ENCODE data around the gene GBP2.

GBP2 gene

GRCh38 chr1:89070509-89070908 lies 55.4 kb downstream of the GBP2 start:
- DNase-seq (no peak), ATAC-seq (replicated peaks) (peak; percentile 42)
- H3K36me3 Mint-ChIP-seq (ENCODE audit: insufficient read depth) = peaks cover 4% of the 10 kb centered on the region
- peaks cover 0 to 15% of the 10 kb centered on the region in 2 donors for H3K9me3 Mint-ChIP-seq
- H3K4me1 Mint-ChIP-seq (ENCODE audit: low read depth in 2 of 2) = peaks cover 11 to 20% of the 10 kb centered on the region in 2 donors
- peak overlapping the region; percentile 83 to 86 for H3K4me3 Mint-ChIP-seq
- no peaks in the 10 kb centered on the region for H3K27me3 Mint-ChIP-seq
- peak overlapping the region; percentile 86 to 94 for H3K27ac Mint-ChIP-seq

- Mint-ChIP-seq H3K27ac (peak overlapping the region; percentile 86 to 94), H3K9me3 (peaks cover 0 to 13% of the 10 kb centered on the region in 2 donors), H3K4me3 (peak overlapping the region; percentile 83 to 86), H3K4me1 (ENCODE audit: low read depth in 2 of 2) (peaks cover 11 to 20% of the 10 kb centered on the region in 2 donors), H3K36me3 (ENCODE audit: insufficient read depth) (peaks cover 4% of the 10 kb centered on the region), H3K27me3 (no peaks in the 10 kb centered on the region)
- DNase-seq = no peak
- ATAC-seq (replicated peaks) = peak; percentile 31
Observed at GRCh38 chr1:89069951-89070350, 56.0 kb downstream of the GBP2 start.

GRCh38 chr1:89068291-89068690 lies 57.6 kb downstream of the GBP2 start:
- no peak overlapping the region for H3K27ac Mint-ChIP-seq
- peak overlapping the region in 1 of 2 donors; percentile 17 for H3K4me3 Mint-ChIP-seq
- DNase-seq = no peak
- H3K36me3 Mint-ChIP-seq (ENCODE audit: insufficient read depth) = peaks cover 13% of the 10 kb centered on the region
- no peaks in the 10 kb centered on the region for H3K27me3 Mint-ChIP-seq
- H3K9me3 Mint-ChIP-seq = no peaks in the 10 kb centered on the region
- ATAC-seq (replicated peaks) = no peak
- H3K4me1 Mint-ChIP-seq (ENCODE audit: low read depth in 2 of 2) = peaks cover 17 to 28% of the 10 kb centered on the region in 2 donors

GRCh38 chr1:89065079-89065868 lies 60.6 kb downstream of the GBP2 start, which contains the start of gene GBP1:
GBP1 (minus strand) TSS chr1:89065208; CDS start chr1:89063234, 1,974 bp downstream.
- ATAC-seq (replicated peaks) (peak; percentile 85), DNase-seq (peak in 2 of 3 experiments; percentile 6 to 20)
- peaks cover 26% of the 10 kb centered on the region for H3K36me3 Mint-ChIP-seq (ENCODE audit: insufficient read depth)
- H3K9me3 Mint-ChIP-seq = no peaks in the 10 kb centered on the region
- H3K27ac Mint-ChIP-seq = peak within 1 kb of the TSS; percentile 83 to 94
- H3K4me3 Mint-ChIP-seq = peak within 1 kb of the TSS; percentile 72 to 99
- no peaks in the 10 kb centered on the region for H3K27me3 Mint-ChIP-seq
- H3K4me1 Mint-ChIP-seq (ENCODE audit: low read depth in 2 of 2) = peaks cover 37 to 44% of the 10 kb centered on the region in 2 donors

- H3K27ac Mint-ChIP-seq = peak overlapping the region; percentile 83 to 94
- peak; percentile 56 for ATAC-seq (replicated peaks)
- H3K27me3 Mint-ChIP-seq = no peaks in the 10 kb centered on the region
- H3K9me3 Mint-ChIP-seq = no peaks in the 10 kb centered on the region
- peaks cover 32% of the 10 kb centered on the region for H3K36me3 Mint-ChIP-seq (ENCODE audit: insufficient read depth)
- H3K4me1 Mint-ChIP-seq (ENCODE audit: low read depth in 2 of 2) = peaks cover 37 to 41% of the 10 kb centered on the region in 2 donors
- DNase-seq = no peak
- H3K4me3 Mint-ChIP-seq = peak overlapping the region; percentile 72 to 99
Observed at GRCh38 chr1:89064632-89065031, 61.3 kb downstream of the GBP2 start.

- Mint-ChIP-seq H3K27me3 (no peaks in the 10 kb centered on the region), H3K36me3 (ENCODE audit: insufficient read depth) (peaks cover 47% of the 10 kb centered on the region), H3K9me3 (no peaks in the 10 kb centered on the region), H3K4me3 (peak overlapping the region; percentile 72 to 99), H3K27ac (peak overlapping the region; percentile 83 to 94), H3K4me1 (ENCODE audit: low read depth in 2 of 2) (peaks cover 36 to 39% of the 10 kb centered on the region in 2 donors)
- no peak for ATAC-seq (replicated peaks)
- no peak for DNase-seq
Observed at GRCh38 chr1:89063094-89063493, 62.8 kb downstream of the GBP2 start.

GRCh38 chr1:89060091-89060490 lies 65.8 kb downstream of the GBP2 start:
- Mint-ChIP-seq H3K36me3 (ENCODE audit: insufficient read depth) (peaks cover 72% of the 10 kb centered on the region), H3K9me3 (no peaks in the 10 kb centered on the region), H3K4me3 (peak overlapping the region; percentile 63 to 99), H3K4me1 (ENCODE audit: low read depth in 2 of 2) (peaks cover 36 to 37% of the 10 kb centered on the region in 2 donors), H3K27ac (peak overlapping the region in 1 of 2 donors; percentile 83), H3K27me3 (no peaks in the 10 kb centered on the region)
- DNase-seq (no peak), ATAC-seq (replicated peaks) (no peak)

All from effector memory CD8-positive, alpha-beta T cell (primary cell).